LoVo (cell line): ENCODE measurements around the gene MESP2.

Experiments used
- DNase-seq: peaks from one replicate; pipeline ENCODE4 v3.0.0-alpha.2; 2016; ENCODE audit warnings: low spot score

MESP2 gene

GRCh38 chr15:89817701-89818280, 41.7 kb downstream of the MESP2 start:
- DNase-seq: no peak

- DNase-seq: no peak
Measured at GRCh38 chr15:89818287-89818686, 42.2 kb downstream of the MESP2 start.

- DNase-seq: no peak
Measured at GRCh38 chr15:89820666-89821611, 44.8 kb downstream of the MESP2 start.

- no peak for DNase-seq
Measured at GRCh38 chr15:89822026-89822425, 45.9 kb downstream of the MESP2 start.

GRCh38 chr15:89822611-89822950, 46.4 kb downstream of the MESP2 start:
- no peak for DNase-seq

GRCh38 chr15:89822951-89823711, 47.0 kb downstream of the MESP2 start:
- no peak for DNase-seq

GRCh38 chr15:89823836-89824606, 47.9 kb downstream of the MESP2 start:
- no peak for DNase-seq

GRCh38 chr15:89824607-89824867, 48.4 kb downstream of the MESP2 start:
- no peak for DNase-seq

- DNase-seq: no peak
Measured at GRCh38 chr15:89825271-89825940, 49.3 kb downstream of the MESP2 start.

GRCh38 chr15:89826671-89827655, 50.8 kb downstream of the MESP2 start:
- no peak for DNase-seq

GRCh38 chr15:89827829-89828228, 51.7 kb downstream of the MESP2 start:
- no peak for DNase-seq
